Measurements from ENCODE around the gene NOL6.
"Not testable (repeated sequence)": the region's sequence is repeated elsewhere in the genome, so short reads cannot be mapped to it uniquely, and the experiment has no call there.

- not testable (repeated sequence) for TF ChIP-seq ZNF263 (CRISPR knock-in tag; IDR thresholded peaks at IDR 0.05; ENCODE audit: low read depth); STAT6 (CRISPR knock-in tag; conservative IDR thresholded peaks at IDR 0.05; ENCODE audit: low read depth); CTCF (IDR thresholded peaks at IDR 0.05)
Measured at GRCh38 chr9:33493819-33494218, 20.1 kb upstream of the NOL6 start.

Data from WTC11 (cell line).